H9 (cell line): Measurements from ENCODE around the gene GSG1L. TPM values are rescaled to one million over a fixed set of nuclear protein-coding genes. Genes with fewer than 3 reads are reported as not detected.

Experiments used
- DNase-seq: peaks from one replicate; pipeline ENCODE4 v3.0.0-alpha.2; 2017
- H2AFZ ChIP-seq: one replicate; pipeline ENCODE4 v1.6.1; 2013; ENCODE audit warnings: mild to moderate bottlenecking, low read length, control low read depth, moderate library complexity
- H2AK5ac ChIP-seq: 2 replicates; pipeline ENCODE4 v1.6.1; 2013; ENCODE audit warnings: low read length, control low read depth, mixed read lengths; ENCODE audit not compliant: insufficient read length
- H2BK120ac ChIP-seq: one replicate; pipeline ENCODE4 v1.6.1; 2013; ENCODE audit warnings: low read depth, mild to moderate bottlenecking, low read length, control low read depth, inconsistent platforms; ENCODE audit not compliant: poor library complexity, severe bottlenecking
- H2BK12ac ChIP-seq: 2 replicates; pipeline ENCODE4 v1.6.1; 2013; ENCODE audit warnings: low read length, control low read depth, mixed read lengths, low read depth; ENCODE audit not compliant: insufficient read length
- H2BK15ac ChIP-seq: 2 replicates; pipeline ENCODE4 v1.6.1; 2013; ENCODE audit warnings: low read depth, low read length, control low read depth
- H2BK20ac ChIP-seq: one replicate; pipeline ENCODE4 v1.6.1; 2013; ENCODE audit warnings: low read depth, mild to moderate bottlenecking, low read length, control low read depth, inconsistent platforms; ENCODE audit not compliant: poor library complexity, severe bottlenecking
- H2BK5ac ChIP-seq: 2 replicates; pipeline ENCODE4 v1.6.1; 2013; ENCODE audit warnings: low read length, control low read depth, mixed read lengths; ENCODE audit not compliant: insufficient read length
- H3K14ac ChIP-seq: 2 replicates; pipeline ENCODE4 v1.6.1; 2013; ENCODE audit warnings: low read length, control low read depth; ENCODE audit not compliant: insufficient read depth
- H3K18ac ChIP-seq: 2 replicates; pipeline ENCODE4 v1.6.1; 2013; ENCODE audit warnings: low read depth, mild to moderate bottlenecking, mixed read lengths, low read length, control low read depth; ENCODE audit not compliant: insufficient read length
- H3K23ac ChIP-seq: 2 replicates; pipeline ENCODE4 v1.6.1; 2013; ENCODE audit warnings: low read length, control low read depth, mixed read lengths, low read depth; ENCODE audit not compliant: insufficient read length
- H3K23me2 ChIP-seq: 2 replicates; pipeline ENCODE4 v1.6.1; 2013; ENCODE audit warnings: low read depth, mild to moderate bottlenecking, mixed read lengths, low read length, control low read depth; ENCODE audit not compliant: insufficient read length, poor library complexity, severe bottlenecking
- H3K27ac ChIP-seq: 2 replicates; pipeline ENCODE4 v1.5.1; 2013; ENCODE audit warnings: low read length, control low read depth, mixed read lengths, low read depth; ENCODE audit not compliant: insufficient read length
- H3K27me3 ChIP-seq: 2 replicates; pipeline ENCODE4 v1.6.1; 2013; ENCODE audit warnings: low read length, control low read depth, inconsistent platforms; ENCODE audit not compliant: insufficient read depth
- H3K4ac ChIP-seq: 2 replicates; pipeline ENCODE4 v1.6.1; 2013; ENCODE audit warnings: low read depth, mild to moderate bottlenecking, control low read depth, inconsistent platforms, low read length, moderate library complexity
- H3K4me1 ChIP-seq: 2 replicates; pipeline ENCODE4 v1.6.1; 2013; ENCODE audit warnings: low read length, control low read depth, inconsistent platforms; ENCODE audit not compliant: insufficient read depth
- H3K4me2 ChIP-seq: 2 replicates; pipeline ENCODE4 v1.6.1; 2013; ENCODE audit warnings: low read length, control low read depth, mixed read lengths; ENCODE audit not compliant: insufficient read length, insufficient read depth
- H3K56ac ChIP-seq: 2 replicates; pipeline ENCODE4 v1.6.1; 2013; ENCODE audit warnings: low read depth, mild to moderate bottlenecking, mixed read lengths, low read length, control low read depth; ENCODE audit not compliant: insufficient read length
- H3K79me1 ChIP-seq: 2 replicates; pipeline ENCODE4 v1.6.1; 2013; ENCODE audit warnings: low read depth, mild to moderate bottlenecking, moderate library complexity, low read length, control low read depth, inconsistent platforms; ENCODE audit not compliant: insufficient read depth, poor library complexity, severe bottlenecking
- H3K79me2 ChIP-seq: 2 replicates; pipeline ENCODE4 v1.6.1; 2013; ENCODE audit warnings: low read length, control low read depth, inconsistent platforms; ENCODE audit not compliant: insufficient read depth
- H3K9ac ChIP-seq: 2 replicates; pipeline ENCODE4 v1.6.1; 2013; ENCODE audit warnings: low read length, control low read depth, mixed read lengths; ENCODE audit not compliant: insufficient read length; ENCODE audit errors: extremely low read depth
- H3K9me3 ChIP-seq: one replicate; pipeline ENCODE4 v1.6.1; 2013; ENCODE audit warnings: low read depth, low read length, inconsistent platforms; ENCODE audit not compliant: control insufficient read depth
- H3T11ph ChIP-seq: one replicate; pipeline ENCODE4 v1.6.1; 2013; ENCODE audit warnings: mild to moderate bottlenecking, low read length, control low read depth, inconsistent platforms
- H4K20me1 ChIP-seq: one replicate; pipeline ENCODE4 v1.6.1; 2013; ENCODE audit not compliant: control insufficient read depth, insufficient read length, insufficient read depth
- H4K5ac ChIP-seq: 2 replicates; pipeline ENCODE4 v1.6.1; 2013; ENCODE audit warnings: low read depth, mild to moderate bottlenecking, mixed read lengths, low read length, control low read depth; ENCODE audit not compliant: insufficient read length
- H4K8ac ChIP-seq: replicated peaks from 2 replicates; pipeline ENCODE4 v1.6.1; 2013; ENCODE audit warnings: low read length, control low read depth, mixed read lengths, low read depth; ENCODE audit not compliant: insufficient read length
- H4K91ac ChIP-seq: 2 replicates; pipeline ENCODE4 v1.6.1; 2013; ENCODE audit warnings: low read depth, mild to moderate bottlenecking, moderate library complexity, mixed read lengths, low read length, control low read depth; ENCODE audit not compliant: insufficient read length
- H3K27ac Mint-ChIP-seq, 3 experiments: 2 replicates in 2 of 3; 3 replicates in 1 of 3; pipeline ENCODE4 v1.8.0; 2020 to 2021; ENCODE audit warnings: mixed read lengths in 3 of 3, mild to moderate bottlenecking in 1 of 3, moderate library complexity in 1 of 3
- H3K27me3 Mint-ChIP-seq: 2 replicates; pipeline ENCODE4 v1.8.0; 2021; ENCODE audit warnings: low read depth, mild to moderate bottlenecking, moderate library complexity, mixed read lengths
- H3K36me3 Mint-ChIP-seq, 3 experiments: 2 replicates in 2 of 3; 3 replicates in 1 of 3; pipeline ENCODE4 v1.8.0; 2020 to 2021; ENCODE audit warnings: low read depth in 3 of 3, mixed read lengths in 3 of 3; ENCODE audit not compliant: insufficient read depth in 1 of 3
- H3K4me1 Mint-ChIP-seq, 2 experiments: 2 replicates each; pipeline ENCODE4 v1.8.0; 2020; ENCODE audit warnings: mixed read lengths in 2 of 2
- H3K4me3 Mint-ChIP-seq, 2 experiments: 2 replicates in 1 of 2; 3 replicates in 1 of 2; pipeline ENCODE4 v1.8.0; 2020 to 2021; ENCODE audit warnings: mild to moderate bottlenecking in 2 of 2, mixed read lengths in 2 of 2, moderate library complexity in 1 of 2
- H3K9me3 Mint-ChIP-seq, 2 experiments: 2 replicates in 1 of 2; 3 replicates in 1 of 2; pipeline ENCODE4 v1.8.0; 2020; ENCODE audit warnings: mild to moderate bottlenecking in 2 of 2, mixed read lengths in 2 of 2, moderate library complexity in 1 of 2
- CTCF ChIP-seq: fragments of 200-600 bp; sonication (generic); conservative IDR thresholded peaks from 3 replicates; pipeline ENCODE4 v1.8.0; 2021; ENCODE audit warnings: antibody characterized with exemption, mild to moderate bottlenecking
- WGBS: extraction: QIAGEN DNeasy Blood & Tissue Kit; methylation state at CpG from one replicate; pipeline ENCODE4 v1.1.7; 2013; ENCODE audit warnings: missing lambda C conversion rate, low lambda C conversion rate, mixed read lengths; ENCODE audit not compliant: insufficient read length; ENCODE audit errors: extremely low coverage; 5-methylcytosine and 5-hydroxymethylcytosine counted together
- total RNA-seq: library from RNA; stranded (reverse); gene quantifications from 2 replicates; pipeline ENCODE4 v1.2.1, GENCODE V29; 2021

Gene GSG1L
- total RNA-seq, 1 experiment from 2014 or later, result 0.35 TPM

- no peaks in the 10 kb centered on the region; a peak in 1 of 5 replicates for H3K9me3 Mint-ChIP-seq
- H2AFZ ChIP-seq, result no peak overlapping the region
- H3K23ac ChIP-seq, result no peak overlapping the region
- no peak overlapping the region for H3K27ac ChIP-seq
- no peak overlapping the region for H3T11ph ChIP-seq
- no peak overlapping the region for H3K27ac Mint-ChIP-seq
- peaks cover 5% of the 10 kb centered on the region; the same call in 1 of the 2 replicates for H3K27me3 Mint-ChIP-seq
- no peaks in the 10 kb centered on the region for H3K27me3 ChIP-seq
- no peaks in the 10 kb centered on the region for H3K79me2 ChIP-seq
- WGBS, result no CpG with 5 or more reads among the region's 9 CpGs
- H2AK5ac ChIP-seq, result no peak overlapping the region
- no peak overlapping the region for H2BK5ac ChIP-seq
- no peak for DNase-seq
- H3K79me1 ChIP-seq, result no peaks in the 10 kb centered on the region
- H2BK20ac ChIP-seq, result no peak overlapping the region
- peaks cover 13 to 43% of the 10 kb centered on the region in 2 experiments for H3K4me1 Mint-ChIP-seq
- no peak overlapping the region for H3K56ac ChIP-seq
- no peak overlapping the region for H2BK12ac ChIP-seq
- H4K8ac ChIP-seq, result no peak overlapping the region
- H3K9ac ChIP-seq, result no peak overlapping the region
- H3K4me2 ChIP-seq, result no peak overlapping the region
- H3K36me3 Mint-ChIP-seq, result no peaks in the 10 kb centered on the region
- no peak overlapping the region for H3K18ac ChIP-seq
- TF ChIP-seq CTCF, result no peak
- no peaks in the 10 kb centered on the region for H3K23me2 ChIP-seq
- H3K4ac ChIP-seq, result no peak overlapping the region
- no peaks in the 10 kb centered on the region for H4K20me1 ChIP-seq
- H3K14ac ChIP-seq, result no peak overlapping the region
- no peak overlapping the region; a peak in 1 of 5 replicates for H3K4me3 Mint-ChIP-seq
- no peak overlapping the region for H4K5ac ChIP-seq
- H4K91ac ChIP-seq, result no peak overlapping the region
- no peak overlapping the region for H2BK120ac ChIP-seq
- no peak overlapping the region for H2BK15ac ChIP-seq
- peaks cover 3% of the 10 kb centered on the region; the same call in 1 of the 2 replicates for H3K4me1 ChIP-seq
- H3K9me3 ChIP-seq, result no peaks in the 10 kb centered on the region
Observed at GRCh38 chr16:27853101-27853500, 210.4 kb downstream of the GSG1L start.
